Fibroblast of mammary gland (primary cell): Measurements from ENCODE around the gene TBCD.

ENCODE experiments used
- DNase-seq: peaks from one replicate; pipeline ENCODE4 v3.0.0-alpha.2; 2010; ENCODE audit warnings: low read depth
- H3K4me3 ChIP-seq: 2 replicates; pipeline ENCODE4 v1.5.1; 2011; ENCODE audit warnings: low read depth, mild to moderate bottlenecking, low read length, moderate library complexity; ENCODE audit not compliant: control insufficient read depth
- CTCF ChIP-seq: conservative IDR thresholded peaks from 2 replicates; pipeline ENCODE4 v1.5.1; 2011; ENCODE audit warnings: low read depth, low read length, inconsistent platforms; ENCODE audit not compliant: control insufficient read depth, insufficient read depth

Gene TBCD

GRCh38 chr17:82890926-82891678 is 139.2 kb downstream of the TBCD start:
- no peak for DNase-seq
- H3K4me3 ChIP-seq, result no peak overlapping the region
- no peak for TF ChIP-seq CTCF

- no peak overlapping the region for H3K4me3 ChIP-seq
- DNase-seq, result no peak
- no peak for TF ChIP-seq CTCF
These were observed 140.0 kb downstream of the TBCD start for GRCh38 chr17:82891911-82892310.

GRCh38 chr17:82892899-82893565 is 141.2 kb downstream of the TBCD start:
- DNase-seq, result no peak
- no peak for TF ChIP-seq CTCF
- no peak overlapping the region for H3K4me3 ChIP-seq

GRCh38 chr17:82893779-82894178 is 141.9 kb downstream of the TBCD start:
- no peak overlapping the region for H3K4me3 ChIP-seq

GRCh38 chr17:82894389-82894788 is 142.5 kb downstream of the TBCD start:
- no peak for DNase-seq
- TF ChIP-seq CTCF, result no peak
- no peak overlapping the region for H3K4me3 ChIP-seq

More at GRCh38 chr17:82893779-82894178, 141.9 kb downstream of the TBCD start:
- peak; percentile 28 for DNase-seq
- TF ChIP-seq CTCF, result no peak

DNA sequence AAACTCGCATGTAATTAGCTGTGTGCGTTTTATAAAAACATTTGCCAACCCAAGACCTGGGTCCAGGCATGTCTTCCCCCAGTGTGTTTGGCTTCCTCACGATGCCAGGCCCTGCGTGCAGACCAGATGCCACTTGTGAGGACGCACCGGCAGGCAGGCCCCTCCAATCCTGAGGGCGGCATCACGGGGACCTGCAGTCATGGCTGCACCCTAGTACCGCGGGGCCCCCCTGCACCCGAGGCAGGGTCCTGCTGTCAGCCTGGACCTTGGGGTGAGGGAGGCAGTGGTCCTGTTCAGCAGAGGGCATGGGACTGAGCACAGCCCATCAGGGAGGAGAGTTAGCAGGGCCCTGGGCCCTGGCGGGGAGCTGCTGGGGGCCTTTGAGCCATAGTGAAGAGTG is 143.2 kb downstream of the TBCD start:
- DNase-seq, result no peak
- TF ChIP-seq CTCF, result no peak
- no peak overlapping the region for H3K4me3 ChIP-seq
